Measurements from ENCODE around the gene KLK6. TPM values are rescaled to one million over a fixed set of nuclear protein-coding genes. Genes with fewer than 3 reads are reported as not detected.

Gene KLK6
- total RNA-seq, 2 experiments from 2014 or later, result not detected

DNA sequence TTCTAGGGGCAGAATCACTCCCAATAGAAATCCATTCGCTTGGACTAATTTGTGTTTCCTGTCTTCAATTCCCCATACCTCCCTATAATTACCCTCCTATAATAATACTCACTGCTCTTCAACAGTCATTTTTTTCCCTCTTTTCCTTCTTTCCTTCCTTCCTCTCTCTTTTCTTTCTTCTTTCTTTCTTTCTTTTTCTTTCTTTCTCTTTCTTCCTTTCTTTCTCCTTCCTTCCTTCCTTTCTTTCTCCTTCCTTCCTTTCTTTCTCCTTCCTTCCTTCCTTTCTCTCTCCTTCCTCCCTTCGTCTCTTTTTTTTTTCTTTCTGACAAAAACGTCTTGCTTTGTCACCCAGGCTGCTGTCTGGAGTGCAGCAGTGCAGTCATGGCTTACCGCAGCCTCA lies 24.6 kb downstream of the KLK6 start:
- no peak overlapping the region for H3K4me3 Mint-ChIP-seq
- no peak overlapping the region for H3K27ac Mint-ChIP-seq
- no peaks in the 10 kb centered on the region for H3K4me1 Mint-ChIP-seq
- no peak for DNase-seq
- peaks cover 34% of the 10 kb centered on the region for H3K27me3 Mint-ChIP-seq
- no peaks in the 10 kb centered on the region for H3K36me3 Mint-ChIP-seq
- peaks cover 2% of the 10 kb centered on the region for H3K9me3 Mint-ChIP-seq

DNA sequence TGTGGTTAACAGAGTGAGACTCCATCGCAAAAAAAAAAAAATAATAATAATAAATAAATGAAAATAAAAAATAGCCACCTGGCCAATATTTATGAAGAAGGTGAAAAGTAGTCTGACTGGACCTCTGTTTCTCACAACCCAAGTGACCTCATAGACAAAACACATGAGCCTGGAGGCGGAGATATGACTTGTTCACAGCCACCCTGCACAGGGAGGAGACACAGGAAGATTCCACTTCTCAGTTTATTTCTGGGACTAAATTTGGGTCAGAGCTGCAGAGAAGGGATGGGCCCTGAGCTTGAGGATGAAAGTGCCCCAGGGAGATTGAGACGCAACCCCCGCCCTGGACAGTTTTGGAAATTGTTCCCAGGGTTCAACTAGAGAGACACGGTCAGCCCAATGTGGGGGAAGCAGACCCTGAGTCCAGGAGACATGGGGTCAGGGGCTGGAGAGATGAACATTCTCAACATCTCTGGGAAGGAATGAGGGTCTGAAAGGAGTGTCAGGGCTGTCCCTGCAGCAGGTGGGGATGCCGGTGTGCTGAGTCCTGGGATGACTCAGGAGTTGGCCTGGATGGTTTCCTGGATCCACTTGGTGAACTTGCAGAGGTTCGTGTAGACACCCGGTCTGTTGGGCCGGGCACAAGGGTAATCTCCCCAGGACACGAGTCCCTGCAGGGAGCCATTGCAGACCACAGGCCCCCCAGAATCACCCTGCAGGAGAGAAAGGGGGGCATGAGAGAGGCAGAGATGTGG lies 26.1 kb downstream of the KLK6 start:
- H3K27me3 Mint-ChIP-seq, result peaks cover 37% of the 10 kb centered on the region
- H3K27ac Mint-ChIP-seq, result no peak overlapping the region
- no peaks in the 10 kb centered on the region for H3K4me1 Mint-ChIP-seq
- DNase-seq, result no peak
- H3K4me3 Mint-ChIP-seq, result no peak overlapping the region
- no peaks in the 10 kb centered on the region for H3K36me3 Mint-ChIP-seq
- H3K9me3 Mint-ChIP-seq, result peaks cover 2% of the 10 kb centered on the region

DNA sequence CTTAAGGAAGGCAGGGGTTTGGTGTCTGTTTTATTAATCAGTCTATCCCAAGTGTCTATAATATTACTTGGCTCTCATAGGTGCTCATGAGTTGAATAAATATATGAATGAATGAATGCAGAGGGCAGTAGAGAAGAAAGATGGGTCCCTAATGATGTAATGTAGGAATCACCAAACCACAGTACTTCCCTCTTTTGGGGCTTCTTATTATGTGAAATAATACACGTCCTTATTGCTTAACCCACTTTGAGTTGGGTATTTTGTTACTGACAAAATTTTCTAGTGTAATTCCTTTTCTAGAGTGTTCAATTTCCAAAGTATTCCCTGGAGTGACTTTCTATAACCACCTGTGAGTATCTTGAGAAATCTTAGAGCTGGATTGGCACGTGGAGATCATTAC lies 29.8 kb downstream of the KLK6 start:
- H3K36me3 Mint-ChIP-seq, result no peaks in the 10 kb centered on the region
- no peak for DNase-seq

DNA sequence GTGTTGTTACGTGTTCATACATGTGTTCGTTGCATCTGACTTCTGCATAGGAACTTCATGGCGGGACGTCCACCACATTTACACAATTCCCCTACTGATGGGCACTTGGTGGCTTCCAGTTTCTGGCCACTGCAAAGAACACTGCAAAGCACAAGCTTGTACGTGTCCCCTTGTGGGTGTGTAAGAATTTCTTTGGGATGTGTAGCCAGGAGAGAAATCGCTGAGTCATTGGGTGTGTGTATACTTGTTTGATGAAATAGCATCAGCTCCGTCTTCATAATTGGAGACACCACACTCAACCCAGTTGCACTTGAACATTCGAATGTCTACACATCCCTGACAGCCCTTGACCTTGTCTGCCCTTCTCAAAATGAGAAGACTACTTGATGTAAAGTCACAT lies 35.8 kb downstream of the KLK6 start:
- Mint-ChIP-seq H3K9me3 (no peaks in the 10 kb centered on the region), H3K27me3 (peaks cover 48% of the 10 kb centered on the region), H3K27ac (no peak overlapping the region), H3K4me1 (peaks cover 4% of the 10 kb centered on the region), H3K4me3 (no peak overlapping the region), H3K36me3 (no peaks in the 10 kb centered on the region)
- no peak for DNase-seq

More for the DNA sequence above, 29.8 kb downstream of the KLK6 start:
- Mint-ChIP-seq H3K27me3 (peaks cover 32% of the 10 kb centered on the region), H3K27ac (no peak overlapping the region), H3K9me3 (peaks cover 2% of the 10 kb centered on the region), H3K4me3 (no peak overlapping the region), H3K4me1 (no peaks in the 10 kb centered on the region)

DNA sequence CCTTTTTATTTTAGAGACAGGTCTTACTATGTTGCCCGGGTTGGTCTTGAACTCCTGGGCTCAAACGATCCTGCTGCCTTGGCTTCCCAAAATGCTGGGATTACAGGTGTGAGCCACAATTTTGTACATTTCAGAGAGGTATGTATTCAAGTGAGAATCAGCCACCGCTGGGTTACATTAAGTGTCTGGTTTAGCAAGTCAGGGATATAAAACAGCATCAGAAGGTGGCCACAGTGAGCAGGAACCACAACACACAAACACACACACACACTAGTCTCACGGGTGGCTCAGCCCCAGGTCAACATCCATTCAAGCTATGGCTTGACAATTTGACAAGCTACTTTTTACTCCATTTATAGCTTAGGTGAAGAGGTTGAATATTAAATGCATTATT lies 36.7 kb downstream of the KLK6 start:
- peaks cover 4% of the 10 kb centered on the region for H3K4me1 Mint-ChIP-seq
- no peak for DNase-seq
- H3K4me3 Mint-ChIP-seq, result no peak overlapping the region
- peaks cover 51% of the 10 kb centered on the region for H3K27me3 Mint-ChIP-seq
- no peaks in the 10 kb centered on the region for H3K9me3 Mint-ChIP-seq
- no peak overlapping the region for H3K27ac Mint-ChIP-seq
- no peaks in the 10 kb centered on the region for H3K36me3 Mint-ChIP-seq

DNA sequence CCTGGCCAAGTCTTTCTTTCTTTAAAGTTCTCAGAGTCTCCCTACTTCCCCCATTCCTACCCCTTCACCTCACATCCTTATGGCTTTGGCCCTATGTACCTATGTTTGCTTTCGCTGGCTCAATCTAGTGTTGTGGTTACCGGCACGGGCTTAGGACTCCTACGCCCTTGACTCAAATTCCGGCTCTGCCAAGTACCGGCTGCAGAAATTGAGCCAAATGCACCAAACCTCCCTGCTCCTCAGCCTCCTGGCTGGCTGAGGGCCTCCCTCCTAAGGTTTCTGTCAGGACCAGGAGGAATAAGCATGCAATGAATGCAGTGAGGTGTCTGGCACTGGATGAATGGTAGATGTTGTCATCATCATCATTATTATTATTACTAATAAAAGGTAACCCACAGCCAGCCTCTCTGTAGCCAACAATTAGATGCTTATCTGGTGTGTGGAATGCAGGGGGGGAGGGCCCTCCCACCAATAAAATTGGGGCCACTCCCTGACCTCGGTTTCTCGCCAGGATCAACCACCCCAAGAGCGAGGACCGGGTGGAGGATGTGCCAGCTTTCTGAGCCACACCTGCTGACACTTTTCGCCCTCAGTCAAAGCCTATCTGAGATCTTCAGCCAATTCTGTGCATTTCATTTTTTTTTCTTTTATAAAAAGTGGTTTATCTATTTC lies 37.2 kb downstream of the KLK6 start:
- H3K4me3 Mint-ChIP-seq, result no peak overlapping the region
- peaks cover 4% of the 10 kb centered on the region for H3K4me1 Mint-ChIP-seq
- H3K9me3 Mint-ChIP-seq, result no peaks in the 10 kb centered on the region
- H3K27me3 Mint-ChIP-seq, result peaks cover 51% of the 10 kb centered on the region
- H3K36me3 Mint-ChIP-seq, result no peaks in the 10 kb centered on the region
- no peak overlapping the region for H3K27ac Mint-ChIP-seq
- no peak for DNase-seq

DNA sequence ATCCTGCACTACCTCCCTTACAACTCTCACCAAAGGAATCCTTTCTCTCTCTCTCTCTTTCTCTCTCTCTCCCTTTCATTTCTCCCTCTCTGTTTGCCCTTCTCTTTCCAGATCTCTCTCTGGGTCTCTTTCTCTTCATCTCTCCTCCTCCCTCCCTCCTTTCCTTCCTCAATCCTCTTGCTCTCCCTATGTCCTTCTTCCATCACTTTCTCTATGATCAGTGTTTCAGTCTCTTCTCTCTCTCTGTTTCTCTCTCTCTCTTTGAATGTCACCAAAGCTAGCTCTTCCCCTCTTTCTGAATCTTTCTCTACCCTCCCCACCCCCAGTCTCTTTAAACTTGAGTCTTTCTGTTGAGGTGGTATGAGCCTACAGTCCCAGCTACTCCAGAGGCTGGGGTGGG lies 38.4 kb downstream of the KLK6 start:
- Mint-ChIP-seq H3K9me3 (no peaks in the 10 kb centered on the region), H3K27ac (no peak overlapping the region), H3K4me1 (peaks cover 4% of the 10 kb centered on the region), H3K36me3 (no peaks in the 10 kb centered on the region), H3K27me3 (peaks cover 47% of the 10 kb centered on the region), H3K4me3 (no peak overlapping the region)
- no peak for DNase-seq

DNA sequence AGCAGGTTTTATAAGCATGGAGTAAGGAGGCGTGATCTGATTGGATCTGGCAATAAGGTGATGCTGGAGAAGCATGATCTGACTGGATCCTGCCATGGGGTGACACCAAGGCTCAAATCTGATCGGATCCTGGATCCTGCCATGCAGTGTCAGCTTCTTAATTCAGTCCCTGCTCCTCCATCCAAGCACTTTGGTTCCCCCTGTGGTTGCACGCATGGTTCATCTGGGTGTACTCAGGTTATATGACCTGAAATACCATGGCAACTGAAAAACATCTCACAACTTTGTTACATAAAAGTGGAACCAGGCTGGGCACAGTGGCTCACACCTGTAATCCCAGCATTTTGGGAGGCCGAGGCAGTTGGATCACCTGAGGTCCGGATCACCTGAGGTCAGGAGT lies 40.6 kb downstream of the KLK6 start:
- Mint-ChIP-seq H3K27ac (no peak overlapping the region), H3K36me3 (no peaks in the 10 kb centered on the region), H3K4me1 (peaks cover 4% of the 10 kb centered on the region), H3K9me3 (no peaks in the 10 kb centered on the region), H3K4me3 (no peak overlapping the region), H3K27me3 (peaks cover 51% of the 10 kb centered on the region)
- DNase-seq, result no peak

DNA sequence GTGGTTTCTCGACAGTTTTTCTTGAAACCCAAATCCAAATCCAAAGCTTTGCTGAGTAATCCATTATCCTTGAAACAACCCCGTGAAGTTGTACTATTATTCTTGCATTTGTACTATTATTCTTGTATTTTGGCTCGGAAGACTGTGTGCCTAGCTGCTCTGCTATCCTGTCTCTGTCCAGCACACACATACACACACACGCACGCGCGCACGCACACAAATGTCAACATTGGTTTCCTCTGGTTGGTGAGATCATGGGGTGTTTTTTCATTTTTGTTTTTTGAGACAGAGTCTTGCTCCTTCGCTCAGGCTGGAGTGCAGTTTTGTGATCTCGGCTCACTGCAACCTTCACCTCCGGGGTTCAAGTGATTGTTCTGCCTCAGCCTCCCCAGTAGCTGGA lies 43.2 kb downstream of the KLK6 start:
- peaks cover 10% of the 10 kb centered on the region for H3K4me1 Mint-ChIP-seq
- H3K9me3 Mint-ChIP-seq, result no peaks in the 10 kb centered on the region
- no peak overlapping the region for H3K4me3 Mint-ChIP-seq
- no peak overlapping the region for H3K27ac Mint-ChIP-seq
- no peaks in the 10 kb centered on the region for H3K36me3 Mint-ChIP-seq
- no peak for DNase-seq
- H3K27me3 Mint-ChIP-seq, result peaks cover 42% of the 10 kb centered on the region

DNA sequence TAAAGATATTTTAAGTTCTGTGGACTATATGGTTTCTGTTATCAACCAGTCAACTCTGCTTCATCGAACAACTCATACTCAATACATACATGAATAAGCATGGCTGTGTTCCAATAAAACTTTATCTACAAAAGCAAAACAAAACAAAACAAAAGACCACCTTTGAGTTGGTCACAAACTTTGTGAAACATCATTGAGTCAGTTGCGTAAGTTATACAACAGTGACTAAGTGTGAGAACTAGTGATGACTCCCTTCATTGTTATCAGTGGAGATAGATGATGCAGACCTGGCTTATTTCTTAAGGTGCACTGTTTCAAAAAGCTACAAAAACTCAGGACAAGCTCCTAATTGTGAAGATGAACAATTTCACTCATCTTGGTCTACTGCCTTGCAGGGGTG lies 43.7 kb downstream of the KLK6 start:
- Mint-ChIP-seq H3K27ac (no peak overlapping the region), H3K36me3 (no peaks in the 10 kb centered on the region), H3K9me3 (no peaks in the 10 kb centered on the region), H3K27me3 (peaks cover 42% of the 10 kb centered on the region), H3K4me1 (peaks cover 10% of the 10 kb centered on the region), H3K4me3 (no peak overlapping the region)
- DNase-seq, result no peak

DNA sequence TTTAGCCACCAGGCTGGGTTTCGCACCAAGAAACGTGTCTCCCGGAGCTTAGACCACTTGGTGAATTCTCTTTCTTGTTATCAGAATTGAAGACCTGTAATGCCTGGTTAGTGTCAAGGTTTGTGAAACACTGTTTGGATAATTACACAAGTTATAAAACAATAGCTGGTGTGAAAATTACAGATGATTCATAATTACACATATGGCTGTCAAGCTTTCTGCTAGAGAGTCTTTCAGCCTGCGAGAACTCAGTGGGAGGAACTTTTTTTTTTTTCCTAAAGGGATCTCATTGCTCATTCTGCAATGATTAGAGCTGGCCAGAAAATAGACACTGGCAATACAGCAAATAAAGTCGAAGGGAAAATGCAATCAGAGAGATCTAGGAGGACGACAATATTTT lies 44.8 kb downstream of the KLK6 start:
- Mint-ChIP-seq H3K27me3 (peaks cover 44% of the 10 kb centered on the region), H3K4me3 (no peak overlapping the region), H3K9me3 (no peaks in the 10 kb centered on the region), H3K4me1 (peaks cover 6% of the 10 kb centered on the region), H3K36me3 (no peaks in the 10 kb centered on the region), H3K27ac (no peak overlapping the region)
- no peak for DNase-seq

DNA sequence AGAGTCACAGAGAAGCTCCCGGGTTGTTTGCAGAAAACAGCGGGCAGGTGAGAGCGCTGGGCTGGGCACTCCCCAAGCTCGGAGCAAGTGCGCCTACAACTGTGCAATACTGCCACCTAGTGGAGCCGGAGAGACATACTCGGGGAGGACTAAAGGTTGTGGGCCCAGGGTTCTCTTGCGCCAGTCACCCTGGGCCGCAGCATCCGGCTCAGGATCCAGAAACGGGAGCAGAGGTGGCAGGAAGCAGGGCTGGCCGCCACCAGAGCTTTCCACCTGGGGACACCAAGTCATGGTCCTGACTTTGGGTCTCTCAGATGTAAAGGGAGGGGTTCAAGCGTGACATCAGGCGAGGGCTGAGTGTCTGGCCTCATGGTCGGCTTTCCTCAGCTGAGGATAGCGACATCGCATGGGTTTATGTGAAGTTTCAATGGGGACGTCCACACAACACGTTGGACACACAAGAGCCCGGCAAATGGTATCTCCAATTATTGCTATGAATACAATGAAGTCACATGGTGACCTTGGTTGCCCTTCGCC lies 47.0 kb downstream of the KLK6 start:
- Mint-ChIP-seq H3K36me3 (no peaks in the 10 kb centered on the region), H3K27ac (no peak overlapping the region), H3K9me3 (no peaks in the 10 kb centered on the region), H3K4me1 (peaks cover 6% of the 10 kb centered on the region), H3K27me3 (peaks cover 51% of the 10 kb centered on the region), H3K4me3 (no peak overlapping the region)
- DNase-seq, result peak; percentile 82

DNA sequence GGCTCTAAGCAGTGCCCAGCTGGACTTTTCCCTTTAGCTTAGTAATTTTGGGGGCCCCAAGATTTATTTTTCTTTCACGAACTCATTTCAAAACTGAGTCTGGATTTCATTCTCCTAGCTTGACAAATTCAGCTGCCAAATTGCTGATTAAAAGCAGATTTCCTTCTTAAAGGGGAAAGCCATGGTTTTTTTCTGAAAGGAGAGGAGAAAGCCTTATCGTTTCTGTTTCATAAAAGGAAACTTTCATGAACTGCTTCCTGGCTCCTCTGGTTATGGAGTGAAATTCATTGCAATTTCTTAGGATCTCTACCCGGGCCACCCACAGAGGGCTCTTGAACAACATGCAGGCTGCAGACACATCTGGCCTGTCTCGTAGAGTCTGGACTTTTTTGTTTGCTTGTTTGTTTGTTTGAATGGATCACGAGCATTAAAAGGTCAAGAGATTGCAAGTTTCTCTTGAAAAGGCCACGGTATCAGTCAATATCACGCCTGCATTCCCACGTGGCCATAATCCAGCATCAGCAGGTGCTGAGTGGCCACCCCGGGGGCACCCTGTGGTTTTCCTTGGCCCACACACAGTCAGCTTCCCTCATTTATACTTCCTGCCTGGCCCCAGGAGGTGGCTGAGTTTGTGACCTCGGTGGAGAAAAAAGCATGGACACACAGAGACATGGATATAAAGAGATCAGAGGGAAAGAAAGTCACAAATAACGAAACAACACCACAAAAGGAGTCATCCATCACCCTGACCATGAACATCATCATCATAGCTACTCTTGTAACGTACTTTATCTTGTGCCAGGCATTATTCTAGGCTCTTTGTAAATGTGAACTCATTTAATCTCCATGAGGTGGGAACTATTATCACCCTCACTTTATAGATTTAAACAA lies 47.7 kb downstream of the KLK6 start:
- Mint-ChIP-seq H3K27me3 (peaks cover 56% of the 10 kb centered on the region), H3K9me3 (no peaks in the 10 kb centered on the region), H3K27ac (no peak overlapping the region), H3K4me1 (peaks cover 6% of the 10 kb centered on the region), H3K36me3 (no peaks in the 10 kb centered on the region), H3K4me3 (no peak overlapping the region)
- no peak for DNase-seq

DNA sequence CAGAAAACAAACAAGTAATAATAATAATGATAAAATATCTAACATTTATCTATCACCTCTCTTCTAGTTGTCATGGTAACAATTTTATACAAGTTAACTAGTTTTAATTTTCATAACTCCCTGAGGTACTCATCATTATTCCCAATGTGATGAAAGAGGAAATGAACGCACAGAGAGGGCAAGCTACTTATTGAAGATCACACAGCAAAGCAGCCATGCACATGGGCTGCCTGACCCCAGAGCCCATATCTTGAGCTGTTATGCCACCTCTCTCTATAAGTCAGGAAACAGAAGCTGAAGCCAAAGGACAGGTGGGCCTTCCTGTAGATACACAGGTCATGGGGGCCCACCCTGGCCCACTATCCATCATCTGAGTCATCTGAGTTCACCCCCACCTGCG lies 53.3 kb downstream of the KLK6 start:
- Mint-ChIP-seq H3K36me3 (no peaks in the 10 kb centered on the region), H3K4me3 (no peak overlapping the region), H3K4me1 (peaks cover 1% of the 10 kb centered on the region), H3K27me3 (peaks cover 36% of the 10 kb centered on the region), H3K9me3 (no peaks in the 10 kb centered on the region), H3K27ac (no peak overlapping the region)
- DNase-seq, result no peak
